Neural progenitor cell (in vitro differentiated cells): Measurements from ENCODE around the gene ARL3. TPM values are rescaled to one million over a fixed set of nuclear protein-coding genes. Genes with fewer than 3 reads are reported as not detected.

ENCODE experiments used
- DNase-seq: peaks from one replicate; pipeline ENCODE4 v3.0.0-alpha.2; 2016; ENCODE audit warnings: low spot score
- H2AFZ ChIP-seq: fragments of 200-600 bp; sonication (generic); replicated peaks from 2 replicates; pipeline ENCODE4 v1.6.1; 2016; ENCODE audit warnings: antibody characterized with exemption
- H3F3A ChIP-seq: fragments of 200-600 bp; sonication (generic); 2 replicates; pipeline ENCODE4 v1.6.1; 2016; ENCODE audit warnings: antibody characterized with exemption, low read depth
- H3K27ac ChIP-seq: fragments of 200-600 bp; sonication (generic); 2 replicates; pipeline ENCODE4 v1.5.1; 2016; ENCODE audit warnings: mild to moderate bottlenecking
- H3K27me3 ChIP-seq: fragments of 200-600 bp; sonication (generic); 2 replicates; pipeline ENCODE4 v1.6.1; 2016; ENCODE audit warnings: mild to moderate bottlenecking, moderate library complexity
- H3K36me3 ChIP-seq: fragments of 200-600 bp; sonication (generic); 2 replicates; pipeline ENCODE4 v1.5.1; 2016
- H3K4me1 ChIP-seq: fragments of 200-600 bp; sonication (generic); 2 replicates; pipeline ENCODE4 v1.6.1; 2016; ENCODE audit warnings: mixed run types
- H3K4me2 ChIP-seq: fragments of 200-600 bp; sonication (generic); 2 replicates; pipeline ENCODE4 v1.6.1; 2016
- H3K4me3 ChIP-seq: fragments of 200-600 bp; sonication (generic); 2 replicates; pipeline ENCODE4 v1.5.1; 2016
- H3K79me2 ChIP-seq: fragments of 200-600 bp; sonication (generic); 2 replicates; pipeline ENCODE4 v1.6.1; 2016; ENCODE audit warnings: low read depth
- H3K9ac ChIP-seq: fragments of 200-600 bp; sonication (generic); 2 replicates; pipeline ENCODE4 v1.6.1; 2016
- H3K9me3 ChIP-seq: fragments of 200-600 bp; sonication (generic); 2 replicates; pipeline ENCODE4 v1.5.1; 2016; ENCODE audit warnings: low read depth
- H4K20me1 ChIP-seq: fragments of 200-600 bp; sonication (generic); 2 replicates; pipeline ENCODE4 v1.6.1; 2016; ENCODE audit warnings: low read depth
- H3K27ac Mint-ChIP-seq: 3 replicates; pipeline ENCODE4 v1.8.0; 2021; ENCODE audit warnings: mixed read lengths
- H3K27me3 Mint-ChIP-seq: 2 replicates; pipeline ENCODE4 v1.8.0; 2022; ENCODE audit warnings: low read depth, mild to moderate bottlenecking, inconsistent platforms, moderate library complexity, mixed read lengths; ENCODE audit not compliant: insufficient read depth
- H3K36me3 Mint-ChIP-seq: 3 replicates; pipeline ENCODE4 v1.8.0; 2021; ENCODE audit warnings: mixed read lengths
- H3K4me1 Mint-ChIP-seq: 3 replicates; pipeline ENCODE4 v1.8.0; 2021; ENCODE audit warnings: mixed read lengths
- H3K4me3 Mint-ChIP-seq: 3 replicates; pipeline ENCODE4 v1.8.0; 2021; ENCODE audit warnings: mild to moderate bottlenecking, moderate library complexity, mixed read lengths
- H3K9me3 Mint-ChIP-seq: 3 replicates; pipeline ENCODE4 v1.8.0; 2020; ENCODE audit warnings: mixed read lengths
- CTCF ChIP-seq: fragments of 200-600 bp; sonication (generic); IDR thresholded peaks from 2 replicates; pipeline ENCODE4 v1.5.1; 2017; ENCODE audit warnings: antibody characterized with exemption, mild to moderate bottlenecking
- EZH2 ChIP-seq: fragments of 200-600 bp; sonication (generic); IDR thresholded peaks from 2 replicates; pipeline ENCODE4 v1.6.1; 2017; ENCODE audit warnings: antibody characterized with exemption, mild to moderate bottlenecking, moderate library complexity
- EZH2phosphoT487 ChIP-seq: fragments of 200-600 bp; sonication (generic); IDR thresholded peaks from 2 replicates; pipeline ENCODE4 v1.6.1; 2017; ENCODE audit warnings: antibody characterized with exemption
- total RNA-seq: library from RNA; depleted of rRNA; stranded (reverse); fragments of >200 nt; gene quantifications from 2 replicates; pipeline ENCODE4 v1.2.3, GENCODE V29; 2015; ENCODE audit warnings: low replicate concordance

ARL3 gene
- total RNA-seq, 1 donor from 2014 or later: 29.7 TPM

- Histone ChIP-seq H2AFZ (no peak overlapping the region), H3K4me3 (no peak overlapping the region), H3F3A (peaks cover 23% of the 10 kb centered on the region), H3K27me3 (no peaks in the 10 kb centered on the region), H3K4me1 (peaks cover 23% of the 10 kb centered on the region), H4K20me1 (peaks cover 11% of the 10 kb centered on the region), H3K9me3 (no peaks in the 10 kb centered on the region), H3K79me2 (no peaks in the 10 kb centered on the region), H3K9ac (no peak overlapping the region), H3K4me2 (no peak overlapping the region), H3K36me3 (no peaks in the 10 kb centered on the region), H3K27ac (no peak overlapping the region)
- peaks cover 25% of the 10 kb centered on the region for H3K36me3 Mint-ChIP-seq
- no peak for TF ChIP-seq CTCF
- no peak for TF ChIP-seq EZH2
- TF ChIP-seq EZH2phosphoT487: no peak
- H3K27ac Mint-ChIP-seq: no peak overlapping the region
- no peak for DNase-seq
- H3K9me3 Mint-ChIP-seq: no peaks in the 10 kb centered on the region
- H3K4me1 Mint-ChIP-seq: peaks cover 43% of the 10 kb centered on the region
- no peaks in the 10 kb centered on the region for H3K27me3 Mint-ChIP-seq
- H3K4me3 Mint-ChIP-seq: no peak overlapping the region
Measured at GRCh38 chr10:102682416-102682815, 31.8 kb downstream of the ARL3 start.

- H3K4me3 ChIP-seq: no peak overlapping the region
- H4K20me1 ChIP-seq: peaks cover 17% of the 10 kb centered on the region
- peaks cover 27% of the 10 kb centered on the region for H3F3A ChIP-seq
- no peaks in the 10 kb centered on the region for H3K27me3 ChIP-seq
- Mint-ChIP-seq H3K4me1 (peaks cover 50% of the 10 kb centered on the region), H3K27ac (no peak overlapping the region), H3K4me3 (no peak overlapping the region), H3K36me3 (peaks cover 25% of the 10 kb centered on the region), H3K9me3 (no peaks in the 10 kb centered on the region), H3K27me3 (no peaks in the 10 kb centered on the region)
- H3K27ac ChIP-seq: no peak overlapping the region
- no peaks in the 10 kb centered on the region for H3K9me3 ChIP-seq
- peaks cover 30% of the 10 kb centered on the region for H3K4me1 ChIP-seq
- H3K4me2 ChIP-seq: no peak overlapping the region
- H3K36me3 ChIP-seq: no peaks in the 10 kb centered on the region
- no peak overlapping the region for H3K9ac ChIP-seq
- no peak for DNase-seq
- TF ChIP-seq EZH2: no peak
- no peak for TF ChIP-seq CTCF
- no peak for TF ChIP-seq EZH2phosphoT487
- H2AFZ ChIP-seq: no peak overlapping the region
- H3K79me2 ChIP-seq: no peaks in the 10 kb centered on the region
Measured at GRCh38 chr10:102681696-102682095, 32.5 kb downstream of the ARL3 start.

- peaks cover 19% of the 10 kb centered on the region for H3K36me3 Mint-ChIP-seq
- H3K9me3 ChIP-seq: no peaks in the 10 kb centered on the region
- no peak overlapping the region for H3K27ac Mint-ChIP-seq
- H3K36me3 ChIP-seq: no peaks in the 10 kb centered on the region
- H3K9ac ChIP-seq: no peak overlapping the region
- no peak overlapping the region for H3K4me3 ChIP-seq
- no peaks in the 10 kb centered on the region for H3K27me3 ChIP-seq
- peak overlapping the region; percentile 68 for H3K4me2 ChIP-seq
- H3K79me2 ChIP-seq: no peaks in the 10 kb centered on the region
- no peak overlapping the region for H3K4me3 Mint-ChIP-seq
- peaks cover 35% of the 10 kb centered on the region for H4K20me1 ChIP-seq
- no peak overlapping the region for H2AFZ ChIP-seq
- H3K27me3 Mint-ChIP-seq: no peaks in the 10 kb centered on the region
- H3K27ac ChIP-seq: peak overlapping the region; percentile 77
- peaks cover 71% of the 10 kb centered on the region for H3K4me1 Mint-ChIP-seq
- H3K9me3 Mint-ChIP-seq: no peaks in the 10 kb centered on the region
- TF ChIP-seq CTCF (no peak), EZH2phosphoT487 (no peak), EZH2 (no peak)
- peaks cover 48% of the 10 kb centered on the region for H3F3A ChIP-seq
- DNase-seq: no peak
- H3K4me1 ChIP-seq: peaks cover 50% of the 10 kb centered on the region
Measured at GRCh38 chr10:102679596-102679995, 34.6 kb downstream of the ARL3 start.
